Activated T-cell treated with anti-CD3 and anti-CD28 coated beads, Interleukin-2, amount 50 U/mL, for 72 hours (primary cell): ENCODE data around the gene ISY1. TPM values are rescaled to one million over a fixed set of nuclear protein-coding genes. Genes with fewer than 3 reads are reported as not detected.
A peak's percentile ranks its signal among the peaks of the same experiment; 100 is the strongest.
"Not testable (repeated sequence)": the region's sequence is repeated elsewhere in the genome, so short reads cannot be mapped to it uniquely, and the experiment has no call there.

Experiments
- ATAC-seq, 2 donors: fragments of 150-1000 bp; cut with Tn5 transposase; replicated peaks in 1 of 2; 2 replicates each; pipeline ENCODE4 v1.10.0; 2021; ENCODE audit warnings: moderate library complexity in 2 of 2, mild to moderate bottlenecking in 1 of 2
- DNase-seq, 2 donors: peaks; one replicate each; pipeline ENCODE4 v3.0.0; 2021 to 2022; ENCODE audit warnings: mixed read lengths in 1 of 2
- H3K27ac Mint-ChIP-seq: one replicate; pipeline ENCODE4 v1.8.0; 2022; ENCODE audit warnings: mild to moderate bottlenecking, moderate library complexity, mixed read lengths
- H3K27me3 Mint-ChIP-seq: one replicate; pipeline ENCODE4 v1.8.0; 2022; ENCODE audit warnings: low read depth, mixed read lengths
- H3K36me3 Mint-ChIP-seq, 2 donors: one replicate each; pipeline ENCODE4 v1.8.0; 2022; ENCODE audit warnings: mixed read lengths in 2 of 2, mild to moderate bottlenecking in 1 of 2; ENCODE audit not compliant: insufficient read depth in 2 of 2
- H3K4me1 Mint-ChIP-seq: one replicate; pipeline ENCODE4 v1.8.0; 2022; ENCODE audit warnings: low read depth, mixed read lengths
- H3K4me3 Mint-ChIP-seq, 2 donors: one replicate each; pipeline ENCODE4 v1.8.0; 2022; ENCODE audit warnings: mild to moderate bottlenecking in 2 of 2, mixed read lengths in 2 of 2, moderate library complexity in 2 of 2
- H3K9me3 Mint-ChIP-seq, 2 donors: one replicate each; pipeline ENCODE4 v1.8.0; 2022; ENCODE audit warnings: mixed read lengths in 2 of 2
- total RNA-seq, 2 donors: library from RNA; stranded (reverse); gene quantifications; one replicate each; pipeline ENCODE4 v1.2.3, GENCODE V29; 2022

ISY1 gene
- total RNA-seq, 2 donors from 2014 or later, result 50.2 to 68.9 TPM

- Mint-ChIP-seq H3K27me3 (no peaks in the 10 kb centered on the region), H3K4me3 (peak within 1 kb of the TSS; percentile 96 to 97), H3K36me3 (peaks cover 13 to 32% of the 10 kb centered on the region in 2 donors), H3K9me3 (no peaks in the 10 kb centered on the region), H3K4me1 (peaks cover 64% of the 10 kb centered on the region), H3K27ac (peak within 1 kb of the TSS; percentile 95)
- ATAC-seq (peak; percentile 97 to 99), DNase-seq (peak; percentile 94)
These were observed 22.9 kb upstream of the ISY1 start, which contains the start of gene CNBP for GRCh38 chr3:129183569-129184395. Gene CNBP, minus strand, starts transcription at chr3:129183896. Its CDS starts 12,139 bp downstream, at chr3:129171757.

- DNase-seq (peak in 1 of 2 donors; percentile 31), ATAC-seq (no peak)
- peak overlapping the region; percentile 96 to 97 for H3K4me3 Mint-ChIP-seq
- peaks cover 70% of the 10 kb centered on the region for H3K4me1 Mint-ChIP-seq
- no peaks in the 10 kb centered on the region for H3K9me3 Mint-ChIP-seq
- H3K27me3 Mint-ChIP-seq, result no peaks in the 10 kb centered on the region
- peak overlapping the region; percentile 95 for H3K27ac Mint-ChIP-seq
- peaks cover 14 to 39% of the 10 kb centered on the region in 2 donors for H3K36me3 Mint-ChIP-seq
These were observed 21.7 kb upstream of the ISY1 start for GRCh38 chr3:129182390-129183185.

- H3K27ac Mint-ChIP-seq, result peak overlapping the region; percentile 95
- ATAC-seq (no peak), DNase-seq (no peak)
- H3K4me1 Mint-ChIP-seq, result peaks cover 76% of the 10 kb centered on the region
- no peaks in the 10 kb centered on the region for H3K27me3 Mint-ChIP-seq
- peaks cover 15 to 44% of the 10 kb centered on the region in 2 donors for H3K36me3 Mint-ChIP-seq
- no peaks in the 10 kb centered on the region for H3K9me3 Mint-ChIP-seq
- peak overlapping the region; percentile 96 to 97 for H3K4me3 Mint-ChIP-seq
These were observed 21.0 kb upstream of the ISY1 start for GRCh38 chr3:129181819-129182218.

- DNase-seq, result no peak
- H3K9me3 Mint-ChIP-seq, result no peaks in the 10 kb centered on the region
- H3K27ac Mint-ChIP-seq, result peak overlapping the region; percentile 95
- H3K4me1 Mint-ChIP-seq, result peaks cover 78% of the 10 kb centered on the region
- ATAC-seq, result no peak
- H3K36me3 Mint-ChIP-seq, result peaks cover 20 to 54% of the 10 kb centered on the region in 2 donors
- no peaks in the 10 kb centered on the region for H3K27me3 Mint-ChIP-seq
- H3K4me3 Mint-ChIP-seq, result peak overlapping the region; percentile 96 to 97
These were observed 19.6 kb upstream of the ISY1 start for GRCh38 chr3:129180461-129180860.

GRCh38 chr3:129176051-129176450, 15.2 kb upstream of the ISY1 start:
- H3K27ac Mint-ChIP-seq, result peak overlapping the region; percentile 85

GRCh38 chr3:129173725-129174124, 12.9 kb upstream of the ISY1 start:
- peaks cover 51% of the 10 kb centered on the region for H3K4me1 Mint-ChIP-seq
- no peaks in the 10 kb centered on the region for H3K9me3 Mint-ChIP-seq
- H3K27ac Mint-ChIP-seq, result peak overlapping the region; percentile 82
- peak overlapping the region in 1 of 2 donors; percentile 29 for H3K4me3 Mint-ChIP-seq
- no peaks in the 10 kb centered on the region for H3K27me3 Mint-ChIP-seq
- DNase-seq (no peak), ATAC-seq (no peak)
- peaks cover 14 to 46% of the 10 kb centered on the region in 2 donors for H3K36me3 Mint-ChIP-seq

More at GRCh38 chr3:129176051-129176450, 15.2 kb upstream of the ISY1 start:
- DNase-seq (no peak), ATAC-seq (no peak)
- no peaks in the 10 kb centered on the region for H3K27me3 Mint-ChIP-seq
- peaks cover 16 to 43% of the 10 kb centered on the region in 2 donors for H3K36me3 Mint-ChIP-seq
- H3K9me3 Mint-ChIP-seq, result no peaks in the 10 kb centered on the region
- peak overlapping the region; percentile 57 to 93 for H3K4me3 Mint-ChIP-seq
- H3K4me1 Mint-ChIP-seq, result peaks cover 74% of the 10 kb centered on the region

- peaks cover 46% of the 10 kb centered on the region for H3K4me1 Mint-ChIP-seq
- no peaks in the 10 kb centered on the region for H3K27me3 Mint-ChIP-seq
- no peak overlapping the region for H3K4me3 Mint-ChIP-seq
- DNase-seq (no peak), ATAC-seq (no peak)
- no peaks in the 10 kb centered on the region for H3K9me3 Mint-ChIP-seq
- no peak overlapping the region for H3K27ac Mint-ChIP-seq
- H3K36me3 Mint-ChIP-seq, result peaks cover 14 to 47% of the 10 kb centered on the region in 2 donors
These were observed 12.3 kb upstream of the ISY1 start for GRCh38 chr3:129173206-129173605.

- no peak for ATAC-seq
- Mint-ChIP-seq H3K4me3 (no peak overlapping the region), H3K27ac (no peak overlapping the region), H3K27me3 (no peaks in the 10 kb centered on the region), H3K4me1 (peaks cover 28% of the 10 kb centered on the region), H3K36me3 (peaks cover 11 to 38% of the 10 kb centered on the region in 2 donors), H3K9me3 (no peaks in the 10 kb centered on the region)
- no peak for DNase-seq
These were observed 5.9 kb upstream of the ISY1 start for GRCh38 chr3:129166579-129167332.

- Mint-ChIP-seq H3K4me1 (peaks cover 28% of the 10 kb centered on the region), H3K36me3 (peaks cover 5 to 30% of the 10 kb centered on the region in 2 donors)
- not testable (repeated sequence) for H3K27me3 Mint-ChIP-seq, DNase-seq, ATAC-seq, H3K9me3 Mint-ChIP-seq, H3K27ac Mint-ChIP-seq, H3K4me3 Mint-ChIP-seq
These were observed 4.7 kb upstream of the ISY1 start for GRCh38 chr3:129165594-129165993.

GRCh38 chr3:129164500-129164899, 3.6 kb upstream of the ISY1 start:
- peaks cover 38% of the 10 kb centered on the region for H3K4me1 Mint-ChIP-seq
- ATAC-seq (no peak), DNase-seq (no peak)
- H3K4me3 Mint-ChIP-seq, result no peak overlapping the region
- H3K27ac Mint-ChIP-seq, result peak overlapping the region; percentile 20
- no peaks in the 10 kb centered on the region for H3K27me3 Mint-ChIP-seq
- H3K9me3 Mint-ChIP-seq, result no peaks in the 10 kb centered on the region
- peaks cover 5 to 27% of the 10 kb centered on the region in 2 donors for H3K36me3 Mint-ChIP-seq

- H3K36me3 Mint-ChIP-seq, result peaks cover 5 to 24% of the 10 kb centered on the region in 2 donors
These were observed 2.1 kb upstream of the ISY1 start for GRCh38 chr3:129162729-129163579.

GRCh38 chr3:129161860-129162271, 1.0 kb upstream of the ISY1 start:
- peak overlapping the region; percentile 97 to 98 for H3K4me3 Mint-ChIP-seq
- ATAC-seq, result peak in 1 of 2 donors; percentile 4
- peak overlapping the region; percentile 98 for H3K27ac Mint-ChIP-seq
- H3K4me1 Mint-ChIP-seq, result peaks cover 53% of the 10 kb centered on the region
- peaks cover 5 to 23% of the 10 kb centered on the region in 2 donors for H3K36me3 Mint-ChIP-seq
- no peaks in the 10 kb centered on the region for H3K27me3 Mint-ChIP-seq
- peak; percentile 31 to 36 for DNase-seq
- no peaks in the 10 kb centered on the region for H3K9me3 Mint-ChIP-seq

More at GRCh38 chr3:129162729-129163579, 2.1 kb upstream of the ISY1 start:
- no peak for ATAC-seq
- Mint-ChIP-seq H3K27me3 (no peaks in the 10 kb centered on the region), H3K4me1 (peaks cover 53% of the 10 kb centered on the region), H3K9me3 (no peaks in the 10 kb centered on the region), H3K27ac (peak overlapping the region; percentile 98), H3K4me3 (peak overlapping the region; percentile 97 to 98)
- DNase-seq, result no peak
